HG03571 (cell line): ENCODE data around the gene ZSCAN32.

Experiments
- ATAC-seq: cut with Tn5 transposase; IDR thresholded peaks from one replicate; pipeline ENCODE4 v1.9.1; 2021; ENCODE audit not compliant: unreplicated experiment

The ZSCAN32 gene

GRCh38 chr16:3400779-3401688, at the start of gene ZSCAN32, which contains the start of gene ZNF174:
ZSCAN32 (minus strand) TSS chr16:3401004; CDS start chr16:3397557, 3,447 bp downstream.
ZNF174 (plus strand) TSS chr16:3401215; CDS start chr16:3402005, 790 bp downstream.
- ATAC-seq, result peak; percentile 95

GRCh38 chr16:3444032-3444388, 43.2 kb upstream of the ZSCAN32 start:
- ATAC-seq, result peak; percentile 22

GRCh38 chr16:3443108-3444031, 42.6 kb upstream of the ZSCAN32 start, which contains the start of the genes NAA60 and ZNF597:
NAA60 (plus strand) TSS chr16:3443680; CDS start chr16:3476228, 32,548 bp downstream.
ZNF597 (minus strand) TSS chr16:3443504; CDS start chr16:3443153, 351 bp downstream.
- ATAC-seq, result peak; percentile 79

GRCh38 chr16:3439637-3440036, 38.8 kb upstream of the ZSCAN32 start:
- ATAC-seq, result no peak

GRCh38 chr16:3434373-3434772, 33.6 kb upstream of the ZSCAN32 start:
- no peak for ATAC-seq

- ATAC-seq, result no peak
Measured at GRCh38 chr16:3431779-3432219, 31.0 kb upstream of the ZSCAN32 start.

GRCh38 chr16:3413730-3414379, 13.1 kb upstream of the ZSCAN32 start:
- ATAC-seq, result no peak

GRCh38 chr16:3408561-3409197, 7.9 kb upstream of the ZSCAN32 start:
- no peak for ATAC-seq

GRCh38 chr16:3401719-3402397, 1.1 kb upstream of the ZSCAN32 start:
- no peak for ATAC-seq

- ATAC-seq, result no peak
Measured at GRCh38 chr16:3400446-3400778, 392 bp downstream of the ZSCAN32 start.

GRCh38 chr16:3389663-3390338, 11.0 kb downstream of the ZSCAN32 start:
- ATAC-seq, result no peak

GRCh38 chr16:3388325-3388724, 12.5 kb downstream of the ZSCAN32 start:
- ATAC-seq, result no peak

- ATAC-seq, result no peak
Measured at GRCh38 chr16:3383045-3383448, 17.8 kb downstream of the ZSCAN32 start.

GRCh38 chr16:3377917-3378316, 22.9 kb downstream of the ZSCAN32 start:
- ATAC-seq, result no peak

GRCh38 chr16:3375680-3376079, 25.1 kb downstream of the ZSCAN32 start:
- no peak for ATAC-seq

GRCh38 chr16:3369073-3369472, 31.7 kb downstream of the ZSCAN32 start:
- ATAC-seq, result no peak

- peak; percentile 61 for ATAC-seq
Measured at GRCh38 chr16:3364774-3365427, 35.9 kb downstream of the ZSCAN32 start.

- ATAC-seq, result no peak
Measured at GRCh38 chr16:3363793-3364192, 37.0 kb downstream of the ZSCAN32 start.

- no peak for ATAC-seq
Measured at GRCh38 chr16:3362931-3363330, 37.9 kb downstream of the ZSCAN32 start.
